Kidney capillary endothelial cell (primary cell): Measurements from ENCODE around the gene MAGEB1.

ENCODE experiments used
- DNase-seq: peaks from one replicate; pipeline ENCODE4 v3.0.0-alpha.2; 2018; ENCODE audit warnings: low spot score

The MAGEB1 gene

GRCh38 chrX:30246769-30247489, at the start of gene MAGEB1:
Gene MAGEB1 (plus strand): TSS chrX:30247146. CDS start chrX:30250494, 3,348 bp downstream.
- no peak for DNase-seq

DNA sequence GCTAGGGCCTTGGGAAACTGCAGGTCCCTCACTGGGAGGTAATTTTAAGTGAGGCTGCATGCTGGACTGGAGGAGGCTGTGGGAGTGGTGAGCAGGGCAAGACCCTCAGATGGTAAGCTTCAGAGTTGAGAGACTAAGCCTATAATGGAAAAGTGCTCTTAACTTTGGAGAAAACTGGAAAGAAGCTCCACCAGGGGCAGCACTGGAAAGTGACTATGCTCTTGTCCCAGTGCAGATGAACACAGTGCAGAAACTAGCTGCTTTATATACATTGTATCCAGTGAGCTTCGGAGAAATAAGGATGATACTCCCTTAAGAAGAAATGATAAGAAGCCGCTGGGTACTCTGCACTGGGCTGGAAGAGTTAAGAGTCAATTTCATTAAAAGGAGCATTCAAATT, 34.8 kb upstream of the MAGEB1 start:
- DNase-seq, result no peak

DNA sequence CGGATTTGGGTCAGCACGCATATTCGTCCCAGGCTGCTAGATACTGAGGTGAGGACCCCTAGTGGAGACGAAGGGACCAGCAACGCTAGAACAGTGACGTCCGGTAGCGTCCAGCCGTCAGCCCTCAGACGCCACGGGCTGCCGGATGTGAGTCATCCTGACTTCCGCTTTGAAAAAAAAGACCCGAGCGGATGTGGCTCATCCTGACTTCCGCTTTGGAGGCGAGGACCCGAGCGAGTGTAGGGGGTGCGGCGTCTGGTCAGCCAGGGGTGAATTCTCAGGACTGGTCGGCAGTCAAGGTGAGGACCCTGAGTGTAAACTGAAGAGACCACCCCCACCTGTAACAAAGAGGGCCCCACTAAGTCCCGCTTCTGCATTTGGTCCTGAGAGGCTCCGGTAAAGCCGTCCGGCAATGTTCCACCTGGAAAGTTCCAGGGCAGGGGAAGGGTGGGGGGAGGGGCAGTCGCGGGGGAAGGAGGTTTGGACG, 31.5 kb upstream of the MAGEB1 start, which contains the start of gene MAGEB2:
MAGEB2 (plus strand) TSS at position 207 of the 487 bp plus-strand sequence. CDS start 3,018 bp downstream, outside the sequence.
- DNase-seq, result no peak

DNA sequence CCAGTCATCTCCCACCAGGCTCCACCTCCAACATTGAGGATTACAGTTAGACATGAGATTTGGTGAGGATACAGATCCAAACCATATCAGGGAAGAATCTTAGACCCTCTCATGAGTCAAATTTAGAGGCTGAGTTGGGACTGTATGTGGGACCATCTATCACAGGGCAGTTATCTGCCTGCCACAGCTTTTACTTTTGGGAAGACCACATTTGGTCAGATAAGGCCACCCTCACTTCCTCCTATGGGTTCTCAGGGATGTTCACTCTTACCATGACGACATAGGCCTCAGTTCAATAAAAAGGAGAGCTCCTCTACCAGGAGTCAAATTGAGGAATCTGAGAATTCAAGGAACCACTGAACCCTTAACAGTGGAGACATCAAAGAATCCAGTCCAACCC, 29.5 kb upstream of the MAGEB1 start:
- DNase-seq, result no peak

DNA sequence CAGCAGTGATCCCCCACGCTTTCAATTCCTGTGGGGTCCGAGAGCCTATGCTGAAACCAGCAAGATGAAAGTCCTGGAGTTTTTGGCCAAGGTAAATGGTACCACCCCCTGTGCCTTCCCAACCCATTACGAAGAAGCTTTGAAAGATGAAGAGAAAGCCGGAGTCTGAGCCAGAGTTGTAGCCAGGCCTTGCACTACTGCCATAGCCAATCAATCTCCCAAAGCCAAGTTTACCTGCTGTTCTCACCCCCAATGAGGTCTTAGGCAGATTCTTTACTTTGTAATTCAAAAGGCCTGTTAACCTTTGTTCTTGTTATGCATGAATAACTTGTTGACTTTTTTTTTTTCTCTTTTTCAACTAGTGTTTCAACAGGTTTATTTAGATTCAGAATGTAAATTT, 27.6 kb upstream of the MAGEB1 start:
- DNase-seq, result no peak

- no peak for DNase-seq
These were observed 26.3 kb upstream of the MAGEB1 start for GRCh38 chrX:30220661-30221060.

GRCh38 chrX:30224536-30224935, 22.4 kb upstream of the MAGEB1 start:
- DNase-seq, result no peak

DNA sequence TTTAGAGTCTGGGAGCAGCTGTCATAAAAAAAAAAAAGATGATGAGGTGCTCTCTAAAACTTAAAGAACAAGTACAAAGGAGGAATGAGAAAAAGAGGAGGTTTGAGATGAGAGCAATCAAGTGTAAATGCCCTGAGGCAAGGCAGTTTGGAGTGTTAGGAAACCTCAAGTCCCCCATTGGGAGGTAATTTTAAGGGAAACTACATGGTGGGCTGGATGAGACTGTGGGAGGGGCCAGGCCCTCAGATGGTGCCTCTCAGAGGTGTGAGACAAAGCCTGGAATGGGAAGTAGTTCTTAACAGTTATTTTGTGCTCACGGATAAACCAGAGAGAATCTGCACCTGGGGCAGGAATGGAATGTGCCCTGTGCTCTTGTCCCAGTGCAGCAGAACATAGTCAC, 18.4 kb upstream of the MAGEB1 start:
- no peak for DNase-seq

DNA sequence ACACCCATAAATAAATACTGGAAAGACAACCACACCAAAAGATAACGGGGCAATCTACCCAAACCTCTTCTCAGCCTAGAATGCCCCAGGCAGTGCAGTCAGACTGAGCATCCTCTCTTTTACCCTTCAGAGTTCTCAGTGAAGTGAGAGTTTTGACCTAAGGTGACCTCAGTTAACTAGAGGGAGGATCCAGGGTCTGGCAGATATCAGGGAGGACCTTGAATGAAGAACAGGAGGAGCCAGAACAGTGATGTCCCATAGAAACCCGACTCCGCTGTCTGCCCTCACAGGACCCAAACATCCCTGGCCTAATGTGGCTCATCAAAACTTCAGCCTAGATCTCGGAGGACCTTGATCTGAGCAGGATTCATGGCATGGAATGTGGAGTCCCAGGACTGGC, 16.6 kb upstream of the MAGEB1 start, which contains the start of gene MAGEB3:
MAGEB3 (plus strand) TSS at position 263 of the 400 bp plus-strand sequence. CDS start 5,268 bp downstream, outside the sequence.
- no peak for DNase-seq

GRCh38 chrX:30241724-30242415, 5.1 kb upstream of the MAGEB1 start, which contains the start of gene MAGEB4:
Gene MAGEB4 (plus strand): TSS chrX:30242000. CDS start chrX:30242136, 136 bp downstream.
- DNase-seq, result no peak

DNA sequence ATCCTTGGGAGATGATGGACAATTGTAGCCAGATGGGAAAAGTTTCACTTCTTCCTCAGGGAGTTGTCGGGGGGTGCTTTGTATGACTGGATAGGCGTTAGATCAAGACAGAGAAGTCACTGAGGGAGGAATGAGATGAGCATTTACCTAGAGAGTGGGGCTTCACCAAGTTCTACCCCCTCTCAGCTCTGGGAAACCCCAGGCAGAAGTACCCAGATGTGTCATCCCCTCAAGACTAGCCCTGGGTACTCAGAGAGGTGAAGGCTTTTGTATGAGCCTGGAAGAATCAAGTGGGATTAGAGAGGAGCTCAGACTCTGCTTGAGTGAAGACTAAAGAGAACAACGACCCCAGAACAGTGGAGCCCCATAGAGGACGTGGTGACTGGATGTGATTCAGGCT, 1.9 kb downstream of the MAGEB1 start:
- DNase-seq, result no peak

- no peak for DNase-seq
These were observed 6.3 kb downstream of the MAGEB1 start for GRCh38 chrX:30253257-30253656.

DNA sequence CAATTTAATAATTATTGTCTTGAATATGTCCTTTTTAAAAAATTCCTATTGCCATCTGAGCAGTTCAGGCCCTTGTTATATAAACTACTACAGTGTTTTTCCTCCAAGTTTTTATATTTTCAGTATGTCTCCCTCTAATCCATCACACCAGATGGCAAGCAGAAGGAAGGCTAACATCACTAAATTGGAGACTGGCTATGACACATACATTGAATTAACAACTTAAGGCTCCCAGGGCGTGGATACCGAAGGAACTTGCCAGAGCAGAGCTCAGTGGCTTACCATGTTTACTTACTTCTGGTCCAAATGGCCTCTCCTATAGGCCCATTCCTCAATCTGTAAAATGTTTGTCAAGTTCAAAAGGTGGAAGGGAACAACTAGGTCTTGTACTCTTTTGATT, 13.0 kb downstream of the MAGEB1 start:
- DNase-seq, result no peak

- DNase-seq, result no peak
These were observed 14.1 kb downstream of the MAGEB1 start for GRCh38 chrX:30261012-30261411.

DNA sequence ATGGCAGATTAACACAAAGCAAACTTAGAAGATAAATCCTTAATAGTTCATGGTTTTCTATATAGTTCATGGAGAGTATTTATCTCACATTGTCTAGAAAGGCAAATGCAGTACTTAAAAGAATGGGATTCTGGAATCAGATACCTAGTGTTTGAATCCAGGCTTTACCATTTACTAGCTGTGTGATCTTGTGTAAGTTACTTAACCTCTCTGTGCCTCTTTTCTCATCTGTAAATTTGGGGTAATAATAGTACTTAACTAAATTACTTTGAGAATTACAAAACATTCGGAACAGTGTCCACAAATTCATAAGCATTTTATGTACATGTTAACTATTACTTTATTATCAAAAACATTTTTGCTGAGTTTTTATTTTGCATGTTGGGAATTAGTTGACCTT, 15.8 kb downstream of the MAGEB1 start:
- no peak for DNase-seq

- no peak for DNase-seq
These were observed 23.7 kb downstream of the MAGEB1 start for GRCh38 chrX:30270639-30271038.

DNA sequence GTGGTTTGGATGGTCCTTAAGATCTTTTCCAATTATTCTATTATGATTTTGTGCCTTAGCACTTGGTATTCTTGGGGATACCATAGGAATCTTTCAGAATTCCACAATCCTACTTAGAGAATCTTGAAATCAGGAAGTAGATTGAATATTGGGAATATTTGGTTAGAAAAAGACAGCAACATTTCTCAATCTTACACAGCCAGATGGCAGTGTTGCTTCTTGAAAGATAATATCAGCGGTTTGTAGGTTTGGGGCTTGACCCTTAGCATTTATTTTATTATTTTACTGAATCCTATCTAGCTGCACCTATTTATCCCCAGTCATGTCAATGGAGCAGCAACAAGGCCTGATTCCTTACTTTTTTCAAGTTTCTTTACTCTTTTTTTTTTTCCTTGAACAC, 28.6 kb downstream of the MAGEB1 start:
- no peak for DNase-seq

DNA sequence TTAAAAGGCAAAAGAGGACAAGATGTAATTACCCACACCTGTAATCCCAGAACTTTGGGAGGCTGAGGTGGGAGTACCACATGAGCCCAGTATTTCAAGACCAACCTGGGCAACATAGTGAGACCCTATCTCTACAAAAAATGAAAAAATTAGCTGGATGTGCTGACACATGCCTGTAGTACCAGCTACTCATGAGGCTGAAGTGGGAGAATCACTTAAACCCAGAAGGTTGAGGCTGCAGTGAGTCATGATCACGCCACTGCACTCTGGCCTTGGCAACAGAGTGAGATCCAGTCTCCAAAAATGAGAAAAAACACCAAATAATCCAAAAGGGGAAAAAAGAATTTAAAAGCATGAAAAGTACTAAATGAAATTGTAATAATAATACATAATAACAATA, 31.4 kb downstream of the MAGEB1 start:
- no peak for DNase-seq

GRCh38 chrX:30280428-30280827, 33.5 kb downstream of the MAGEB1 start:
- DNase-seq, result no peak

DNA sequence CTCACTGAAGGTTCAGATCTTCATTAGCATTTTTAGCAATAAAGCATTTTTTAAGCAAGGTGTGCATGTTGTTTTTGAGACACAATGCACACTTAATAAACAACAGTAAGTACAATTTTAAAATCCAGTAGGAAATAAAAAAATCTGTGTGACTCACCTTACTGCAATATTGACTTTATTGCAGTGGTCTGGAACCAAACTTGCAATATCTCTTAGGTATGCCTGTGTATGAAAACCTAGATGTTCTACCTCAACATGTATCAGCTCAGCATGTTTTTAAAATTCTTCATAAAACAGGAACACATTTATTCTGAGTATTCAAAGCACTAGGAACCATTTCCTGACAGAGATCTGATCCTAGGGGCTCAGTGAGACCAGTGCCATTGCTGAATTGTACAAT, 35.6 kb downstream of the MAGEB1 start:
- DNase-seq, result no peak

GRCh38 chrX:30283456-30284200, 36.7 kb downstream of the MAGEB1 start:
- DNase-seq, result peak; percentile 55
